COR-L47 (cell line): Measurements from ENCODE around the gene DOP1A.
A peak's percentile ranks its signal among the peaks of the same experiment; 100 is the strongest.

Experiments used
- DNase-seq: peaks from one replicate; lab custom pipeline; 2025; lab: John Stamatoyannopoulos, UW

Gene DOP1A

GRCh38 chr6:83067448-83068439 lies at the start of gene DOP1A:
Gene DOP1A (plus strand): TSS chr6:83067671. CDS start chr6:83096978, 29,307 bp downstream.
- peak; percentile 98 for DNase-seq

GRCh38 chr6:83019741-83020140 lies 47.7 kb upstream of the DOP1A start:
- peak; percentile 59 for DNase-seq

GRCh38 chr6:83031689-83032088 lies 35.8 kb upstream of the DOP1A start:
- no peak for DNase-seq

- no peak for DNase-seq
Observed at GRCh38 chr6:83038246-83038645, 29.2 kb upstream of the DOP1A start.

- no peak for DNase-seq
Observed at GRCh38 chr6:83042467-83043053, 24.9 kb upstream of the DOP1A start.

- no peak for DNase-seq
Observed at GRCh38 chr6:83044091-83044768, 23.2 kb upstream of the DOP1A start.

GRCh38 chr6:83047065-83047754 lies 20.3 kb upstream of the DOP1A start:
- no peak for DNase-seq

GRCh38 chr6:83051377-83052172 lies 15.9 kb upstream of the DOP1A start:
- peak; percentile 24 for DNase-seq

GRCh38 chr6:83053678-83054077 lies 13.8 kb upstream of the DOP1A start:
- no peak for DNase-seq

GRCh38 chr6:83055366-83055964 lies 12.0 kb upstream of the DOP1A start:
- DNase-seq = peak; percentile 49

- DNase-seq = peak; percentile 64
Observed at GRCh38 chr6:83057705-83058321, 9.7 kb upstream of the DOP1A start.

GRCh38 chr6:83061190-83061589 lies 6.3 kb upstream of the DOP1A start:
- no peak for DNase-seq

GRCh38 chr6:83062225-83062624 lies 5.2 kb upstream of the DOP1A start:
- DNase-seq = no peak

GRCh38 chr6:83065511-83066192 lies 1.8 kb upstream of the DOP1A start, which contains the start of gene UBE3D:
Gene UBE3D (minus strand): TSS chr6:83065841. CDS start chr6:83065718, 123 bp downstream.
- DNase-seq = peak; percentile 75

GRCh38 chr6:83068616-83069015 lies 1.1 kb downstream of the DOP1A start:
- DNase-seq = no peak

GRCh38 chr6:83069633-83070032 lies 2.2 kb downstream of the DOP1A start:
- no peak for DNase-seq

- no peak for DNase-seq
Observed at GRCh38 chr6:83071023-83071422, 3.6 kb downstream of the DOP1A start.

GRCh38 chr6:83071707-83072106 lies 4.2 kb downstream of the DOP1A start:
- DNase-seq = no peak

GRCh38 chr6:83072726-83073125 lies 5.3 kb downstream of the DOP1A start:
- no peak for DNase-seq

GRCh38 chr6:83073615-83074014 lies 6.1 kb downstream of the DOP1A start:
- DNase-seq = no peak
